Putamen (tissue), 1 donor: ENCODE measurements around the gene RIN3.

Source experiments
- DNase-seq: peaks from one replicate; pipeline ENCODE4 v3.0.0-alpha.2; 2016; ENCODE audit warnings: low spot score

Gene RIN3

DNA sequence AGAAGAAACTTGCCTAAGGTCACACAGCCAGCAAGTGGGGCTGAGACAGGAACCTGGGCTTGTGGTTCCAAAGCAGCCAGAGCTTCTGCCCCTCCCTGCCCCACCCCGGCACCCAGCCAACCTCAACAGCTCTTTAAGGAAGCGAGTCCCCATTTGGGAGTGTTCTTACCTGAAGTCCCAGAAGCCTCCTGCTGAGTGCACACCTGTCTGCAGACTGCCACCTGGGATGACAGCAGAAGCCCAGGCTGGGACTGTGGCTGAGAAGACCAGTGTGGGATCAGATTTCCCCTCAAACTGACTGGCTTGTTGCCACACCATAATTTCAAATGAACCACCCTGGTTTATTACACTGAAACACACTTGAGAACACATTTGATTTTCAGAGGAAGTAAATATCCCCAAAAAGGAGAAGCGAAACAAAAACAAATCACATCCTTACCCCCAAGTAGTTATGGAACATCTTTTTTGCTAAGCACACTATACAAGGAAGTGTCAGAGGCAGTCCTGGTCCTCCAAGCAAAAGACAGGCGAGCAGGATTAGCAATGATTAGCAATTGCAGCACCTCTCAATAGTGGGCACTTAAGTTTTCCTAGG lies 6.3 kb upstream of the RIN3 start:
- no peak for DNase-seq

DNA sequence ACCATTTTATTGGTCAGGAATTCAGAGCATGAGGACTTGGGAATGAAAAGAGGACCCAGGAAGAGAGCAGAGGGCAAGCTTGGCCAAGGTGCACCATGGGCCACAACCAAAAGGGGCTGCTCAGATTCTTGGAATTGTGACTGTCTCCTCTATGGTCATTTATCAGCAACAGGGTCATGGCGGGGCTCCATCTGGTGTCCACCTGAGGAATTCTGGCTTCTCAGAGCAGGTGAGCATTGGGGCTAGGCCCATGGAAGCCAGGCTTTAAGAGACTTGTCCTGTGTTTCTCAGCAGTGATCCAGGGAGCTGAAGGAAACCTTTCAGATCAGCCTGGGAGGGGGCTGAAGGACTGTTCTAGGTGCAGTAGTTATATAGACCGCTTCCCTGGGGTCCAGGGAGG lies 2.6 kb upstream of the RIN3 start:
- no peak for DNase-seq

DNA sequence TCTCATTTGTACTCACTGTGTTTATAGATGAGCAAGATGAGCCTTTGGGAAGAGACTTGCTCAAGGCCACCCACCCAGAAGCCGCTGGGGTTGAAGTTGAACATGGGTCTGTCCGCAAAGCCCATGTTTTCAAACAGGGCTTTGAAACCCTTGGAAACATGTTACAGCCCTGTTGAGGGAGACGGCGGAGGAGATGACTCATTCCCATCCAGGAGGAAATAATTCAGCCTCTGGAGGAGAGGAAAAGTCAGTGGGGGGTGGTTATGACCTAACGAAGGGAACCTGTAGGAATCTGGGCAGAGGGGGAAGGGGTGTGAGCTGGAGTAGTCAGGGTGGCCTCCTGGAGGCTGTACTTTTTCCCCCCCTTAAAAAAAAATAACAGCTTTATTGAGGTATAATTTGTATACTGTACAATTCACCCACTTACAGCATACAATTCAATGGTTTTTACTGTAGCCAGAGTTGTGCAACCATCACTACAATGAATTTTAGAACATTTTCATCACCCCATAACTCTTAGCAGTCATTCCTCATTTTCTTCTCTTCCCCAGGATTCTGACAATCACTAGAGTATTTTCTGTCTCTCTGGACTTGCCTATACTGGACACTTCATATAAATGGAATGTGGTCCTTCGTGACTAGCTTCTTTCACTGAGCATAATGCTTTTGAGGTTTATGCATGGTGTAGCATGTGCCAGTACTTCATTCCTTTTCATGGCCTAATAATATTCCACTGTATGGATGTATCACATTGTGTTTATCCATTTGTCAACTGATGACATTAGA lies 1.9 kb upstream of the RIN3 start:
- no peak for DNase-seq

DNA sequence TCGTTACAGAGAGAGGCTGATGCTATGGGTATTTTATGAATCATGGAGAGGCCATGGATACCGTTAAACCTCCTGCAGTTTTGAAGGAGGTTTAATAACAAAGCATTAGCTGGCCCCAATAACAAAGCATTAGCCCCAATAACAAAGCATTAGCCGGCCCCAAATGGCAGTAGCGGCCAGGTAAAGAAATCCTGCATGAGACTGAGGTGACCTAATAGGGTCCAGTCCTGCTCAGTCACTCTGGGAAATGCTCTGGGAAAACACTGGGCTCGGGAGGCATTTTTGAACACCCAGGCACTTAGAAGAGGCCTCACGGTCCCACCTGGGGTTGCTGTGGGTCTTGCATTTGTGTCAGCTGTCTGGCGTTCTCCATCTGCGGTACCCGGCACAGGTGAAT lies 776 bp upstream of the RIN3 start:
- no peak for DNase-seq

GRCh38 chr14:92513966-92514843 lies 624 bp downstream of the RIN3 start:
- no peak for DNase-seq

GRCh38 chr14:92514844-92515514 lies 1.4 kb downstream of the RIN3 start:
- DNase-seq = no peak

DNA sequence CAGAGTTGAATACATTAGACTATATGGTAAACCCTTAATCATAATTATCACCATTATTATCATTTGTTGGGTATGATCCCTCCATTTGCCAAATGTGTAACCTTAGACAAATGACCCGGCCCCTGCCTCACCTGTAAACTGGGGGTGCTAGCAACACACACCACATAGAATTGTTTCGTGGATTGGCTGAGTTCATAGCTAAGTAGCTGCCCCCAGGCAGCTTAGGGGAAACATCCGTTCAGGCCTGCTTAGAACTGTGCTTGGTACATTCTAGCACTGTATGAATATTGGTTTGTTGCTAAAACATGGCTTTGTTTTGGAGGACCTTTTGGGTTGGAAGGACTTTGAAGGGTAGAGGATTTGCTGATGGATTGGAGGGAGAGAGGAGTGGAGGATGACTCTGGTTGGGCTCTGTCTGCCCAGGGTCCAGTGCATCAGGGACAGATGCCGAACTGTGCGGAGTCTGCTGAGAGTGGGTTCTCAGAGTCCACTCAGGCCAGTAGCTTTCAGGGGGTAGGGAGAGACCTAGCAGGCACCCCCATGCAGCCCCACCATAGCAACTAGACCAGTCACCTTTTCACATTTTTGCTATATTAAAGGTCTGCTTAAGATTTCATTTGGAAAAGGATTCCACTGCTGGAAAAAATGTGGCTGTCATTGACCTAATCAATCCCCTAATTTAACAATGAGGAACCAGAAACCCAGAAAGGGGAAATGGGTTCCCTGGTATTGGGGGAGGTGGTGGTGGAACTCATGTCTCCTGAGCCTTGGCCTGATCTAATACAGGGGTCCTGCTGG lies 2.2 kb downstream of the RIN3 start:
- DNase-seq = no peak

DNA sequence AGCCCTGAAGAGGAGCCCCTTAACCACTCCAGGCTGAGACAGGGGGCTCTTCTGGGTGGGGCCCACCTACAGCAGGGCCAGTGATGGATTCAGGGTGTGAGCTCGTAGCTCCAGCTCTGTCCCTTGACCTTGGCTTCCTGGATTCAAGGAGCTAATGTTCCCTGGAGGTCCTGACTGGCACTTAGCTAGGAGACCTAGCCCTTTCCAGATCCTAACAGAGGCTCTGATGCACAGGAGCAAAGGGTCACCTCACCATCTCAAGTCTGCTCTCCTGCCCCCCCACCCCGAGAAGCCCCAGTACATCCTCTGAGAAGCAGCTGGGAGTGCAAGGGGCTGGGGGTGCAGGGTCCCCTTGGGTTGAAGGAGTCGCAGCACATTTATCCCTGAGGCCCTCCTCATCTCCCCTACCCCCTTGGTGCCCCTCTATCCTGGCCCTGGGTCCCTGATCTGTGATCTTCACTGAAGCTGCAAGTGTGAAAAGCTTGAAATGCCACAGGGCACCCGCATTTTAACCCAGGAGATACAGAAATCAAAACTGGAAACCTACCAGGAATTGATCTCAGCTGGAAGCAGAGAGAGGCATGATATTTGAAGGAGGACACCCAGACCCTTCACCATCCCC lies 2.9 kb downstream of the RIN3 start:
- no peak for DNase-seq

GRCh38 chr14:92516966-92517506 lies 3.5 kb downstream of the RIN3 start:
- DNase-seq = no peak

DNA sequence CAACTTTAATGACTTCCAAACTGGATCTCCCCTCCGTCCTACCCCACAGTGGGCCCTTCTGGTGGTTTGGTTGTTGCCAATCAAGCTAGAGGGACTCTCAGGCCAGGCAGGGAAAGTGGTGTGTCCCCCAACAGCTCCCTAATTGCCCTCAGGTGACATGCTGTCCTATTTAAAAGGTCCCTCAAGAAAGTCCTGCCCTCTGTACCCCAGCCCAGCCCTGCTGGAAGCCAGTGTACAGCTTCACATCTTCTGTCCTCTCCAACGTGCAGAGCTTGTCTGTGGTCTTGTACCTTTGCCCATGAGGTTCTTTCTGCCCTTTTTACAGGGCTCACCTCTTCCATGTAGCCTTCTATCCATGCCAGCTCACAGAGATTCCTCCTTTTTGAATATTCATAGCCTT lies 4.2 kb downstream of the RIN3 start:
- no peak for DNase-seq

- no peak for DNase-seq
These were observed 5.9 kb downstream of the RIN3 start for GRCh38 chr14:92519246-92520101.

DNA sequence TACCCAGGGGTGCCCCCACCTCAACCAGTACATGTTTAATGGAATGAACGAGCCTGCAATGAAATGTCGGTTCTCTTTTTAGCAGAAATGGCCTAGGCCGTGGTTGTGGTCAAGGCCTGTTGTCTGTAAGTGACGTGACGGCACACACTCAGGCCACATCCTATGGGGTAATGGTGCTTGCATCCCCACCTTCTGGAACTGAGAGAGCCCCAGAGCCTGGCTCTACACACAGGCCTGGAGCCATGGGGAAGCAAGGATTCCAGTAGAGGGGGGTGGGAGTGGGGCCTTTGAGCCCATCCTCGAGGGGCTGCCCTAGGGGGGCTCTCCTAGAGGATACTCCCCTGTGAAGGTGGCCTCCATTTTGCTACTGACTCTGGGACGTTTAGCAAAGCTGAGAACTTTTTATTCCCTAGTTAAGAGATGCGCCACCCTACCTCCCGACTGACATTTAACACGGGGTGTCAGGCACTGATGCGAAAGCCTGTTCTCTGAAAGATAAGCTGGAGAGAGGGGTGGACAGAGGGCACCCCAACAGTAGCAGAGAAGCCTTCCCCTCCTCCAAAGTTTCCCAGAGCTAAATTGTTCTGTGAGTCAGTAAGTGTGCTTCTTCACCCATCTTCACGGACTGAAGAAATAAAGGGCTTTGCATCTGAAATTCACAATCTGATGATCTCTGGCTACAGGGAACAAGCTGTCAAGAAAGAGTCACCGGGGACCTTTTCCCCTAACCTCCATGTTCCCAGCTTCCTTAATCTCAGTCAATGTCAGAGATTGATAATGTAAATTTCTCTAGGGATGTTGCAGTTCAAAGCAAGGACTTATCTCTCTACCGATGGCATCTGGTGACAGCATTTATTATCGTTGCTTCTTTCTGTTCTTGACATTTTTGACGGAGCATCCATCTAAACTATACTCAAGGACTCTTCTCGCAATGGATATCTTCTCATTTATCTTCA lies 6.8 kb downstream of the RIN3 start:
- no peak for DNase-seq

DNA sequence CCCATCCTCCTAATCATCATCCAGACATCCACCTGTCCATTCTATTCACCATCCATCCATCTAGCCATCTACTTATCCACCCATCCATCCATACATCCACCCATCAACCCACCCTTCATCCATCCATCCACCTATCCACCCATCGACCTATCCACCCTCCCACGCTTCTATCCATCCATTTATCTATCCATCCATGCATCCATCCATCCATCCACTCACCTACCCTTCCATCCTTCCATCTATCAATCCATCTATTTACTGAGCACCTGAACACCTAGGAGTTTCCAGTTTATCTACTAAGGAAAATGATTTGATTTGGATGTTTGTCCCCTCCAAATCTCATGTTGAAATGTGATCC lies 7.5 kb downstream of the RIN3 start:
- DNase-seq = no peak

GRCh38 chr14:92523752-92524151 lies 10.2 kb downstream of the RIN3 start:
- no peak for DNase-seq

- no peak for DNase-seq
These were observed 11.1 kb downstream of the RIN3 start for GRCh38 chr14:92524602-92525185.

DNA sequence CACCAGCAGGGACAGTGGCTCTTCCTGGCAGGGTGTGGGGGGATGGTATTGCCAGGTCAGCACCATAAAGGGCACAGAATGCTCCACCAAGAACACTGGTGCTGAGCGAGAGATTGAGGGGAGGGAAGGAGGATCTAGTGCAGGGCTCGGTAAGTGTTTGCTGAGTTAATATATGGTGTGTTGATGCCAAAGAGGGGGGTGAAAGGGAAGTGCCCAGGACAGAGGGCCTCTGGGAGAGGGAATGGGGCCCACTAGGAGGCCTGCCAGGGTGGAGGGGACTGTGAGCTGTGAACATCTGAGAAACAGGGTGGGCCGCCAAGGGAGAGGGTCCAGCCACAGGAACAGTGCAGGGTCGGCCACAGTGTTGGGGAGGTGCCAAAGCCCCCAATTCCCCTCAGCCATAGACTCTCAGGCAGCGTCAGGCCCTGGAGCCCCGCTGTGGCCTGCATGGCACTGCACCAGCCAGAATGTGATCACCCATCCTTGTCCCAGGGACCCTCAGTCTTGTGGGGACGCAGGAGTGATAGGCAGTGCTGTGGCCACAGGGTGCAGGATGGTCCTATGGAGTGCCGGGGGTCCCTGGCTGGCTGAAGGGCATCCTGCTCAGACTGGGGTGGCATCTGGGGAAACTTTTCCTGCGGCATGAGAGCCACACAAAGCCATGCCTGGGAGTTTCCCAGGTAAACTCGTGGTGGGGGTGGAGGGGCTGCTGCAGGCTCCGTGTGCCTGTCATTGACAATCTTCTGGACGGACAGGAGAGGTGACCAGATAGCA lies 11.9 kb downstream of the RIN3 start:
- no peak for DNase-seq

- DNase-seq = no peak
These were observed 14.1 kb downstream of the RIN3 start for GRCh38 chr14:92527721-92528120.
